ENCODE data around the gene DNAJC18. TPM values are rescaled to one million over a fixed set of nuclear protein-coding genes. Genes with fewer than 3 reads are reported as not detected.
"Not testable (repeated sequence)": the region's sequence is repeated elsewhere in the genome, so short reads cannot be mapped to it uniquely, and the experiment has no call there.

The DNAJC18 gene
- 5.6 and 11.8 TPM in 2 replicates for total RNA-seq (2014; rRNA removed; shearing (Covaris generic))

- DNase-seq (ENCODE audit: low read depth): peak; percentile 93
These were observed at the start of gene DNAJC18 for GRCh38 chr5:139439013-139439903. Gene DNAJC18 (minus strand): TSS chr5:139439525. CDS start chr5:139439445, 80 bp downstream.

GRCh38 chr5:139488260-139488659 lies 48.9 kb upstream of the DNAJC18 start:
- no peak for DNase-seq (ENCODE audit: low read depth)

GRCh38 chr5:139486201-139486600 lies 46.9 kb upstream of the DNAJC18 start:
- no peak for DNase-seq (ENCODE audit: low read depth)

- not testable (repeated sequence) for DNase-seq (ENCODE audit: low read depth)
These were observed 43.5 kb upstream of the DNAJC18 start for GRCh38 chr5:139482890-139483208.

- DNase-seq (ENCODE audit: low read depth): peak; percentile 98
These were observed 42.9 kb upstream of the DNAJC18 start, which contains the start of gene STING1 for GRCh38 chr5:139482050-139482889. Gene STING1 (minus strand): TSS chr5:139482758. CDS start chr5:139481704, 1,054 bp downstream.

- DNase-seq (ENCODE audit: low read depth): peak; percentile 34
These were observed 42.3 kb upstream of the DNAJC18 start for GRCh38 chr5:139481580-139482049.

GRCh38 chr5:139481122-139481533 lies 41.8 kb upstream of the DNAJC18 start:
- no peak for DNase-seq (ENCODE audit: low read depth)

- not testable (repeated sequence) for DNase-seq (ENCODE audit: low read depth)
These were observed 40.4 kb upstream of the DNAJC18 start for GRCh38 chr5:139479729-139480128.

- not testable (repeated sequence) for DNase-seq (ENCODE audit: low read depth)
These were observed 39.5 kb upstream of the DNAJC18 start for GRCh38 chr5:139478657-139479423.

- DNase-seq (ENCODE audit: low read depth): no peak
These were observed 36.7 kb upstream of the DNAJC18 start for GRCh38 chr5:139475865-139476617.

GRCh38 chr5:139474890-139475791 lies 35.8 kb upstream of the DNAJC18 start:
- peak; percentile 40 for DNase-seq (ENCODE audit: low read depth)

- no peak for DNase-seq (ENCODE audit: low read depth)
These were observed 34.2 kb upstream of the DNAJC18 start for GRCh38 chr5:139473565-139473964.

- no peak for DNase-seq (ENCODE audit: low read depth)
These were observed 33.8 kb upstream of the DNAJC18 start for GRCh38 chr5:139473105-139473504.

- DNase-seq (ENCODE audit: low read depth): no peak
These were observed 33.2 kb upstream of the DNAJC18 start for GRCh38 chr5:139472386-139473030.

- DNase-seq (ENCODE audit: low read depth): no peak
These were observed 31.5 kb upstream of the DNAJC18 start, which contains the start of gene SMIM33 for GRCh38 chr5:139470821-139471300. Gene SMIM33 (plus strand): TSS chr5:139471004. CDS start chr5:139471122, 118 bp downstream.

GRCh38 chr5:139468421-139468931 lies 29.2 kb upstream of the DNAJC18 start:
- no peak for DNase-seq (ENCODE audit: low read depth)

- peak; percentile 23 for DNase-seq (ENCODE audit: low read depth)
These were observed 23.4 kb upstream of the DNAJC18 start, which contains the start of gene ECSCR for GRCh38 chr5:139462586-139463276. Gene ECSCR (minus strand): TSS chr5:139462743. CDS start chr5:139462670, 73 bp downstream.

GRCh38 chr5:139461698-139462097 lies 22.4 kb upstream of the DNAJC18 start:
- DNase-seq (ENCODE audit: low read depth): peak; percentile 70

Data from Daoy (cell line).